Kidney (tissue), 14 donors: ENCODE data around the gene TMCO4. TPM values are rescaled to one million over a fixed set of nuclear protein-coding genes. Genes with fewer than 3 reads are reported as not detected.

ENCODE experiments used
- DNase-seq, 5 donors: peaks; one replicate each; pipeline ENCODE4 v3.0.0-alpha.2; 2013 to 2020
- FAIRE-seq: peaks from 2 replicates; lab custom pipeline; 2012; peaks lifted over from hg19 to GRCh38; lab: Jason Lieb, UNC
- H3K27ac ChIP-seq, 2 donors: one replicate each; pipeline ENCODE4 v1.7.0; 2013; ENCODE audit warnings: low read depth in 2 of 2, low read length in 2 of 2, inconsistent platforms in 1 of 2
- H3K27me3 ChIP-seq: one replicate; pipeline ENCODE4 v1.7.1; 2013; ENCODE audit warnings: low read length, inconsistent platforms; ENCODE audit not compliant: control insufficient read depth, insufficient read depth
- H3K36me3 ChIP-seq, 3 donors: one replicate each; pipeline versions ENCODE4 v1.7.0 to v1.7.1; 2013; ENCODE audit warnings: low read length in 3 of 3, control low read depth in 1 of 3, inconsistent platforms in 1 of 3; ENCODE audit not compliant: insufficient read depth in 3 of 3, control insufficient read depth in 2 of 3
- H3K4me1 ChIP-seq, 3 donors: one replicate each; pipeline versions ENCODE4 v1.7.0 to v1.7.1; 2013; ENCODE audit warnings: low read length in 3 of 3, inconsistent platforms in 1 of 3, low read depth in 1 of 3; ENCODE audit not compliant: control insufficient read depth in 2 of 3, insufficient read depth in 2 of 3
- H3K4me3 ChIP-seq, 3 donors: one replicate each; pipeline versions ENCODE4 v1.7.0 to v1.8.1; 2013; ENCODE audit warnings: low read length in 3 of 3, control low read depth in 1 of 3, inconsistent platforms in 1 of 3
- H3K9ac ChIP-seq, 3 donors: one replicate each; pipeline versions ENCODE4 v1.7.0 to v1.7.1; 2013; ENCODE audit warnings: low read length in 3 of 3, control low read depth in 1 of 3, inconsistent platforms in 1 of 3
- H3K9me3 ChIP-seq, 3 donors: one replicate each; pipeline versions ENCODE4 v1.7.0 to v1.7.1; 2013; ENCODE audit warnings: low read length in 3 of 3, control low read depth in 1 of 3, inconsistent platforms in 1 of 3; ENCODE audit not compliant: control insufficient read depth in 2 of 3, insufficient read depth in 1 of 3
- intact Hi-C: fragments of 100-400 bp; cut with DNase I; formaldehyde crosslinking; loops from one replicate; pipeline ENCODE4 v1.11.1; 2022
- polyA plus RNA-seq: library from polyadenylated mRNA; stranded (reverse); fragments of 350-450 nt; fragmentation: Illumina TruSeq; extraction: RNeasy Lipid Tissue Mini Kit (QIAGEN cat#74804); gene quantifications from one replicate; pipeline ENCODE4 v1.2.3, GENCODE V29; 2014; ENCODE audit warnings: low read depth, low replicate concordance; ENCODE audit not compliant: insufficient read depth
- total RNA-seq: library from RNA; stranded (reverse); fragmentation: NEBNext Ultra II Directional; extraction: Animal tissue kit (Norgen Biotek cat#: 25700); gene quantifications from one replicate; pipeline ENCODE4 v1.2.1, GENCODE V29; 2021
- TF ChIP-seq, protein P1 (sequence below): IDR thresholded peaks from 3 replicates; pipeline ENCODE4 v1.5.1; 2012; ENCODE audit warnings: mild to moderate bottlenecking, moderate library complexity, borderline replicate concordance; ENCODE audit not compliant: insufficient read depth; ENCODE audit errors: extremely low read depth
- donor health status: control.
- donor health status: control.
- donor health status: control.
- donor health status: control.
- donor health status: control.
- donor health status: DM: yes; HTN: yes; CAD: no.
- donor health status: Normal renal cell carcinoma (clear cell type).

TMCO4 gene
- total and polyA plus RNA-seq, 2 donors from 2014 or later: 35.0 to 36.5 TPM

DNA sequence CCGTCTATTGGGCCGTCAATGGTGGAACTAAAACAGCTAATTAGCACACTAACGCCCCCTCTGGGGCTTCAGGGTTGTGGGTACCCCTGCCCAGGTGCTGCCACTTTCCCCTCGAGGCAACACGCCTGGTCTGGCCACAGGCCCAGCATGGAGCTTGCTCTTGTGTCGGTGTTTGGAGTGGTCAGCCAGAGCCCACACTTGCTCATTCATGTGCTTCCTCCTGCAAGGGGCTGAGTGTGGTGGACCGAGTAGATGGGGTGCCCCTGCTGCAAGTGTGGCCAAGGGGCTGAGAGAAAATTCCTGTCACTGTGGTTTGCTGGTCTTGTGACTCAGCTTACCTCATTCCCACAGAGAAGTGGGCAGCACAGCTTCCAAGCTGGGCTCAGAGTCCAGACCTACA lies 109.4 kb downstream of the TMCO4 start:
- no peak for DNase-seq
- Histone ChIP-seq H3K4me1 (no peaks in the 10 kb centered on the region), H3K27me3 (no peaks in the 10 kb centered on the region), H3K27ac (no peak overlapping the region), H3K9ac (no peak overlapping the region), H3K4me3 (no peak overlapping the region), H3K9me3 (no peaks in the 10 kb centered on the region), H3K36me3 (peaks cover 0 to 13% (median 8%) of the 10 kb centered on the region in 3 donors)
- FAIRE-seq: no peak
- TF ChIP-seq, protein P1, sequence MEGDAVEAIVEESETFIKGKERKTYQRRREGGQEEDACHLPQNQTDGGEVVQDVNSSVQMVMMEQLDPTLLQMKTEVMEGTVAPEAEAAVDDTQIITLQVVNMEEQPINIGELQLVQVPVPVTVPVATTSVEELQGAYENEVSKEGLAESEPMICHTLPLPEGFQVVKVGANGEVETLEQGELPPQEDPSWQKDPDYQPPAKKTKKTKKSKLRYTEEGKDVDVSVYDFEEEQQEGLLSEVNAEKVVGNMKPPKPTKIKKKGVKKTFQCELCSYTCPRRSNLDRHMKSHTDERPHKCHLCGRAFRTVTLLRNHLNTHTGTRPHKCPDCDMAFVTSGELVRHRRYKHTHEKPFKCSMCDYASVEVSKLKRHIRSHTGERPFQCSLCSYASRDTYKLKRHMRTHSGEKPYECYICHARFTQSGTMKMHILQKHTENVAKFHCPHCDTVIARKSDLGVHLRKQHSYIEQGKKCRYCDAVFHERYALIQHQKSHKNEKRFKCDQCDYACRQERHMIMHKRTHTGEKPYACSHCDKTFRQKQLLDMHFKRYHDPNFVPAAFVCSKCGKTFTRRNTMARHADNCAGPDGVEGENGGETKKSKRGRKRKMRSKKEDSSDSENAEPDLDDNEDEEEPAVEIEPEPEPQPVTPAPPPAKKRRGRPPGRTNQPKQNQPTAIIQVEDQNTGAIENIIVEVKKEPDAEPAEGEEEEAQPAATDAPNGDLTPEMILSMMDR: no peak
- intact Hi-C loops: no loop called here

DNA sequence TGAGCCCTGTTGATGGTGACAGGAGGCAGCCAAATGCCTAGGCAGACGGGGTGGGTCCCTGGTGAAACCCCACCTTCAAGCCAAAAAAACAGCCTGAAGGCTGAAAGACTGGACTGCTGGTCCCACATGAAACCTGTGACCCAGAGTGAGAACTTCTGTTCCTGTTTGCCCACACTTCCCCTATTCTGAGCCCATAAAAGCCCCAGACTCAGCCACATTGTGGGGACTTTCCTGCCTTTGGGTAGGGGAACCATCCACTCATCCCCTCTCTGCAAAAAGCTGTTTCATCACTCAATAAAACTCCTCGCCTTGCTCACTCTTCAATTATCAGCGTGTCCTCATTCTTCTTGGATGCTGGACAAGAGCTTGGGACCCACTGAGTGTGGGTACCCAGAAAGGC lies 109.9 kb downstream of the TMCO4 start:
- intact Hi-C loops: no loop called here
- no peak for DNase-seq
- H3K9ac ChIP-seq: no peak overlapping the region

DNA sequence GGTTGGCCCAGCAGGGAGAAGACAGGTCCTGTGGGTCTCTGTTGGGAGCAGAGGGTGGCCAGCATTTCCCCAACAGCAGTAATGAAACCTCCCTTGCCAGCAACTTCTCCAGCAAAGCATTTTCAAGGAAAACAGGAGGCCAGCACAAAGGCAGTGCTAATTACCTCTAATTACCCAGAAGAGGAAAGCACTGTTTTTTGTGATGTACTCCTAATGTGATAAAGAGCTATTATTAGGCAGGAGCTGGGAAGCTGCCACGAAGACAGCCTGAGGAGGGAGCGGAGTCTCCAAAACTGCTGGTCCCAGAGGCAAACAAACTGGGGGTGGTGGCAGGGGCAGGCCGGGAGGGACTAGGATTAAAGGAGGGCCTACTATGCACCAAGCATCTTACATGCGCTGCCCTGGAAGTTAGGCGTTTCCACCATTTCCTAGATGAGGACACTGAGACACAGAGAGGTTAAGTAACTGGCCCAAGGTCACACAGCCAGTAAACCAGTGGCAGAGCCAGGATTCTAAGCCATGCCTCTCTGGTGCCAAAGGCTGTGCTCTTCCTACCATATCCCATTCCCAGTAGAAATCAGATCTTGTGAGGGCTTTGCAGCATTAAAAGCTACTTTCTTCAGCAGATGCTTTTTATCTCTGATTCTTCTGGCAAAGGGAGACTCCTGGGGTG lies 110.5 kb downstream of the TMCO4 start:
- H3K9me3 ChIP-seq: no peaks in the 10 kb centered on the region
- H3K27ac ChIP-seq: no peak overlapping the region
- TF ChIP-seq, protein P1: no peak
- no peak for DNase-seq
- H3K4me1 ChIP-seq: no peaks in the 10 kb centered on the region
- intact Hi-C loops: no loop called here
- no peak overlapping the region for H3K9ac ChIP-seq
- H3K36me3 ChIP-seq: peaks cover 0 to 13% (median 8%) of the 10 kb centered on the region in 3 donors
- H3K4me3 ChIP-seq: no peak overlapping the region
- FAIRE-seq: no peak
- H3K27me3 ChIP-seq: no peaks in the 10 kb centered on the region

More for the DNA sequence above, 109.9 kb downstream of the TMCO4 start:
- Histone ChIP-seq H3K4me3 (no peak overlapping the region), H3K36me3 (peaks cover 0 to 13% (median 8%) of the 10 kb centered on the region in 3 donors), H3K27me3 (no peaks in the 10 kb centered on the region), H3K9me3 (no peaks in the 10 kb centered on the region), H3K4me1 (no peaks in the 10 kb centered on the region), H3K27ac (no peak overlapping the region)
- no peak for FAIRE-seq
- TF ChIP-seq, protein P1: no peak
